ENCODE data around the gene AP1B1. TPM values are rescaled to one million over a fixed set of nuclear protein-coding genes. Genes with fewer than 3 reads are reported as not detected.
"Not testable (repeated sequence)": the region's sequence is repeated elsewhere in the genome, so short reads cannot be mapped to it uniquely, and the experiment has no call there.

The AP1B1 gene
- polyA plus RNA-seq, 2 of the 4 experiments (the other 2 are of a cell fraction), result 22.5 to 27.0 TPM

DNA sequence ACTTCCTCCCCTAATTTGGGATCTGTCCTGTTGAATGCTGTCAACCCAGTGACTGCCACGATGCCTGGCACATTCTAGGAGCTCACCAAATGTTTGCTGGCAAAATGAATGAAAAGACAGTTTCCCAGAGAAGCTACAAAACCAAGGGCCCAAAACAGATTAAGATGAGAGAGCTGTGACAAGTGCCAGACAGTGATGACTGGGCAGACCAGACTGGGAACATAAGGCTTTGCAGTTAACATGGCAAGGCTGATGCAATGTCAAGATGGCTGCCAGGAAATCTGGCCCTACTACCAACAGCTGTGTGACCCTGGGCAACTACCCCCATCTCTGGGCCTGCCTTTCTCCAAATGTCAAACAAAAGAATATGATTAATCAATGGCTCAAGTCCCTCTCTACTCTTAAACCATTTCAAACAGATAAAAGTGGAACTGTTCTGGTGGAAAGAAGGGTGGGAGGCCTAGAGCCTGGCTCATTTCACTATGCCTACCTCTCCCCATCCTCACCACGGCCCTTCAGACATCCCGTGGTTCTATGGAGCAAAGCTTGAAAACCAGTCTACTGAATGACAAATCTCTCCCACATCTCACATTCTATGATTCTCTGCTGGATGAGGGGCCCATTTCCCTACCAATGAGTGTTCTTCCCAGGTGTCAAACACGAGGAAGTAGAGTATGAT, 12.8 kb downstream of the AP1B1 start:
- no peak for ATAC-seq
- no peak for DNase-seq (ENCODE audit: low read depth in 1 of 2, low spot score in 1 of 2)
- CTCF ChIA-PET, result interaction anchor here (1.2 kb wide), 1 partner anchor 10 kb away, joined by 3 read pairs; no protein-coding TSS in a partner anchor
- POLR2A ChIA-PET, result no interaction called here
- WGBS (ENCODE audit: missing lambda C conversion rate), result 63% methylated on average over 4 of the region's 4 CpGs
- no peak for TF ChIP-seq JUNB (IDR thresholded peaks at IDR 0.05)
- TF ChIP-seq RFX5 (IDR thresholded peaks at IDR 0.05), result no peak
- no peak for TF ChIP-seq RNF2 (IDR thresholded peaks at IDR 0.05; ENCODE audit: borderline replicate concordance, low read depth)
- TF ChIP-seq ESRRA (IDR thresholded peaks at IDR 0.05; ENCODE audit: borderline replicate concordance, low read length), result no peak
- TF ChIP-seq POLR2AphosphoS2 (conservative IDR thresholded peaks at IDR 0.05; ENCODE audit: low read length), result no peak
- TF ChIP-seq, protein P1, sequence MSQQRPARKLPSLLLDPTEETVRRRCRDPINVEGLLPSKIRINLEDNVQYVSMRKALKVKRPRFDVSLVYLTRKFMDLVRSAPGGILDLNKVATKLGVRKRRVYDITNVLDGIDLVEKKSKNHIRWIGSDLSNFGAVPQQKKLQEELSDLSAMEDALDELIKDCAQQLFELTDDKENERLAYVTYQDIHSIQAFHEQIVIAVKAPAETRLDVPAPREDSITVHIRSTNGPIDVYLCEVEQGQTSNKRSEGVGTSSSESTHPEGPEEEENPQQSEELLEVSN (IDR thresholded peaks at IDR 0.05; ENCODE audit: borderline replicate concordance, low read depth), result no peak
- TF ChIP-seq CBX2 (IDR thresholded peaks at IDR 0.05; ENCODE audit: borderline replicate concordance, low read depth), result no peak
- TF ChIP-seq FOXS1 (CRISPR knock-in tag; IDR thresholded peaks at IDR 0.05), result no peak
- no peak for TF ChIP-seq TFCP2L1 (CRISPR knock-in tag; IDR thresholded peaks at IDR 0.05)
- TF ChIP-seq, protein P2, sequence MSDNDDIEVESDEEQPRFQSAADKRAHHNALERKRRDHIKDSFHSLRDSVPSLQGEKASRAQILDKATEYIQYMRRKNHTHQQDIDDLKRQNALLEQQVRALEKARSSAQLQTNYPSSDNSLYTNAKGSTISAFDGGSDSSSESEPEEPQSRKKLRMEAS (IDR thresholded peaks at IDR 0.05), result no peak
- TF ChIP-seq, protein P3, sequence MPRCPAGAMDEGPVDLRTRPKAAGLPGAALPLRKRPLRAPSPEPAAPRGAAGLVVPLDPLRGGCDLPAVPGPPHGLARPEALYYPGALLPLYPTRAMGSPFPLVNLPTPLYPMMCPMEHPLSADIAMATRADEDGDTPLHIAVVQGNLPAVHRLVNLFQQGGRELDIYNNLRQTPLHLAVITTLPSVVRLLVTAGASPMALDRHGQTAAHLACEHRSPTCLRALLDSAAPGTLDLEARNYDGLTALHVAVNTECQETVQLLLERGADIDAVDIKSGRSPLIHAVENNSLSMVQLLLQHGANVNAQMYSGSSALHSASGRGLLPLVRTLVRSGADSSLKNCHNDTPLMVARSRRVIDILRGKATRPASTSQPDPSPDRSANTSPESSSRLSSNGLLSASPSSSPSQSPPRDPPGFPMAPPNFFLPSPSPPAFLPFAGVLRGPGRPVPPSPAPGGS (IDR thresholded peaks at IDR 0.05), result no peak
- TF ChIP-seq SREBF2 (IDR thresholded peaks at IDR 0.05), result no peak
- TF ChIP-seq ZC3H11A (IDR thresholded peaks at IDR 0.05), result no peak
- no peak for TF ChIP-seq RCOR1 (IDR thresholded peaks at IDR 0.05; ENCODE audit: low read depth, low read length)
- no peak for TF ChIP-seq RARB (CRISPR knock-in tag; IDR thresholded peaks at IDR 0.05)
- no peak for TF ChIP-seq GATA3 (IDR thresholded peaks at IDR 0.05; ENCODE audit: borderline replicate concordance)
- TF ChIP-seq CEBPB (IDR thresholded peaks at IDR 0.05), result no peak
- no peak for TF ChIP-seq FOSB (CRISPR knock-in tag; IDR thresholded peaks at IDR 0.05)
- no peak for TF ChIP-seq RAD21 (conservative IDR thresholded peaks at IDR 0.05 in 1 of 2, IDR thresholded peaks at IDR 0.05 in 1 of 2)
- no peak overlapping the region for H3K4me3 ChIP-seq
- H3K4me1 ChIP-seq, result no peaks in the 10 kb centered on the region
- FAIRE-seq, result no peak
- no peak overlapping the region for H3K4me2 ChIP-seq
- no peaks in the 10 kb centered on the region for H3K9me3 ChIP-seq
- H3K27ac ChIP-seq, result 0 out of 6 replicates have a peak overlapping the region, but pooled peaks of 1 of the 2 experiments have one; percentile 8

DNA sequence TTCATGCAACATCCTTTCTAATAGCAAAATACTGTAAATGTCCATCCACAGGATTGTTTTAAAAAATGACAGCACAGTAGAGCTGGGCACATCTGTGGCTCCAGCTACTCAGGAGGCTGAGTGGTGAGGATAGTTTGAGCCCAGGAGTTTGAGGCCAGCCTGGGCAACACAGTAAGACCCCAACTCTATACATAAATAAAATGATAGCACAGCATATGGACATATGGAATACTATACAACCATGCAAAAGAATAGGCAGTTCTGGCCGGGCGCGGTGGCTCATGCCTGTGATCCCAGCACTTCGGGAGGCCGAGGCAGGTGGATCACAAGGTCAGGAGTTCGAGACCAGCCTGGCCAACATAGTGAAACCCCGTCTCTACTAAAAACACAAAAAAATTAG, 13.6 kb downstream of the AP1B1 start:
- POLR2A ChIA-PET; FAIRE-seq; H3K9me3 ChIP-seq; H3K4me2 ChIP-seq; ATAC-seq; DNase-seq (ENCODE audit: low read depth in 1 of 2, low spot score in 1 of 2); H3K4me3 ChIP-seq; H3K27ac ChIP-seq; H3K4me1 ChIP-seq: not testable (repeated sequence)
- CTCF ChIA-PET, result interaction anchor here (1.0 to 1.2 kb wide), 2 partner anchors 10 to 16 kb away, joined by 3 read pairs; no protein-coding TSS in a partner anchor
- 75% methylated on average over 7 of the region's 7 CpGs for WGBS (ENCODE audit: missing lambda C conversion rate)

DNA sequence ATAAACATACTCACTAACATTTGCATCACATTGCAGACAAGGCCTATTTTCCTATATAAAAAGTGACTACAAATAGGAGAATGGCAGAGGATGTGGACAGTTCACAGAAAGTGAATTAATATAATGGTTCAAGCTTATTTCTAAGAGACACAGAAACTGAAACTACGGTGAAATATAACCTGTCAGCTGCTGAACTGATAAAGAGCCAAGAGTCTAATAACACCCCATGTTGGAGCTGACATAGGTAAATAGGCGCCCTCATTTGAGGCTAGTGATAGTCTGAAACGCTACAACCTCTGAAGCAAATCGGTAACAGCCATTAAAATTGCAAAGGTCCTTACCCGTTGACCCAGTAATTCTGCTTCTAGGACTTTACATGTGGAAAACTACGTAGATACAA, 14.0 kb downstream of the AP1B1 start:
- 89% methylated on average over 6 of the region's 6 CpGs for WGBS (ENCODE audit: missing lambda C conversion rate)
- POLR2A ChIA-PET, result no interaction called here

More for the DNA sequence above, 14.0 kb downstream of the AP1B1 start:
- H3K27ac ChIP-seq, result no peak overlapping the region
- no peaks in the 10 kb centered on the region for H3K9me3 ChIP-seq
- DNase-seq (ENCODE audit: low read depth in 1 of 2, low spot score in 1 of 2) (no peak), FAIRE-seq (no peak), ATAC-seq (no peak)
- no peaks in the 10 kb centered on the region for H3K4me1 ChIP-seq
- CTCF ChIA-PET, result interaction anchor here (1.0 to 1.2 kb wide), 2 partner anchors 11 to 15 kb away, joined by 3 read pairs; no protein-coding TSS in a partner anchor
- H3K4me2 ChIP-seq, result no peak overlapping the region
- TF ChIP-seq KDM1A (IDR thresholded peaks at IDR 0.05; ENCODE audit: low read depth) (no peak), CEBPB (IDR thresholded peaks at IDR 0.05) (no peak), EP300 (IDR thresholded peaks at IDR 0.05) (no peak), POLR2AphosphoS2 (conservative IDR thresholded peaks at IDR 0.05; ENCODE audit: low read length) (no peak), HEYL (CRISPR knock-in tag; IDR thresholded peaks at IDR 0.05) (no peak)
- TF ChIP-seq, protein P4, sequence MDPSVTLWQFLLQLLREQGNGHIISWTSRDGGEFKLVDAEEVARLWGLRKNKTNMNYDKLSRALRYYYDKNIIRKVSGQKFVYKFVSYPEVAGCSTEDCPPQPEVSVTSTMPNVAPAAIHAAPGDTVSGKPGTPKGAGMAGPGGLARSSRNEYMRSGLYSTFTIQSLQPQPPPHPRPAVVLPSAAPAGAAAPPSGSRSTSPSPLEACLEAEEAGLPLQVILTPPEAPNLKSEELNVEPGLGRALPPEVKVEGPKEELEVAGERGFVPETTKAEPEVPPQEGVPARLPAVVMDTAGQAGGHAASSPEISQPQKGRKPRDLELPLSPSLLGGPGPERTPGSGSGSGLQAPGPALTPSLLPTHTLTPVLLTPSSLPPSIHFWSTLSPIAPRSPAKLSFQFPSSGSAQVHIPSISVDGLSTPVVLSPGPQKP (IDR thresholded peaks at IDR 0.05; ENCODE audit: low read depth, low read length), result no peak
- H3K4me3 ChIP-seq, result no peak overlapping the region

Measured in A549 (cell line).